ENCODE results near the gene RALA.
"Not testable (repeated sequence)": the region's sequence is repeated elsewhere in the genome, so short reads cannot be mapped to it uniquely, and the experiment has no call there.

Gene RALA

GRCh38 chr7:39721919-39722597 is 98.7 kb downstream of the RALA start:
- DNase-seq (ENCODE audit: low read depth in 2 of 2, low spot score in 1 of 2), result no peak

- DNase-seq (ENCODE audit: low read depth in 2 of 2, low spot score in 1 of 2), result no peak
Observed at GRCh38 chr7:39727231-39728012, 104.0 kb downstream of the RALA start.

GRCh38 chr7:39732837-39733804 is 109.7 kb downstream of the RALA start:
- peak; percentile 96 for DNase-seq (ENCODE audit: low read depth in 2 of 2, low spot score in 1 of 2)

GRCh38 chr7:39733881-39734632 is 110.7 kb downstream of the RALA start:
- no peak for DNase-seq (ENCODE audit: low read depth in 2 of 2, low spot score in 1 of 2)

- DNase-seq (ENCODE audit: low read depth in 2 of 2, low spot score in 1 of 2), result no peak
Observed at GRCh38 chr7:39734633-39735004, 111.2 kb downstream of the RALA start.

- DNase-seq (ENCODE audit: low read depth in 2 of 2, low spot score in 1 of 2), result no peak
Observed at GRCh38 chr7:39735903-39736302, 112.5 kb downstream of the RALA start.

GRCh38 chr7:39741942-39742623 is 118.7 kb downstream of the RALA start:
- DNase-seq (ENCODE audit: low read depth in 2 of 2, low spot score in 1 of 2), result no peak

GRCh38 chr7:39744620-39745019 is 121.2 kb downstream of the RALA start:
- DNase-seq (ENCODE audit: low read depth in 2 of 2, low spot score in 1 of 2), result no peak

- no peak for DNase-seq (ENCODE audit: low read depth in 2 of 2, low spot score in 1 of 2)
Observed at GRCh38 chr7:39745320-39745719, 121.9 kb downstream of the RALA start.

- DNase-seq (ENCODE audit: low read depth in 2 of 2, low spot score in 1 of 2), result peak in 1 of 2 donors; percentile 31
Observed at GRCh38 chr7:39746103-39746819, 122.9 kb downstream of the RALA start.

GRCh38 chr7:39749177-39749576 is 125.8 kb downstream of the RALA start:
- no peak for DNase-seq (ENCODE audit: low read depth in 2 of 2, low spot score in 1 of 2)

GRCh38 chr7:39749717-39750116 is 126.3 kb downstream of the RALA start:
- no peak for DNase-seq (ENCODE audit: low read depth in 2 of 2, low spot score in 1 of 2)

- no peak for DNase-seq (ENCODE audit: low read depth in 2 of 2, low spot score in 1 of 2)
Observed at GRCh38 chr7:39750253-39751077, 127.1 kb downstream of the RALA start.

- DNase-seq (ENCODE audit: low read depth in 2 of 2, low spot score in 1 of 2), result not testable (repeated sequence)
Observed at GRCh38 chr7:39753237-39753636, 129.9 kb downstream of the RALA start.

- DNase-seq (ENCODE audit: low read depth in 2 of 2, low spot score in 1 of 2), result no peak
Observed at GRCh38 chr7:39753823-39754325, 130.5 kb downstream of the RALA start.

GRCh38 chr7:39754326-39755120 is 131.2 kb downstream of the RALA start:
- no peak for DNase-seq (ENCODE audit: low read depth in 2 of 2, low spot score in 1 of 2)

GRCh38 chr7:39757604-39758003 is 134.2 kb downstream of the RALA start:
- no peak for DNase-seq (ENCODE audit: low read depth in 2 of 2, low spot score in 1 of 2)
